ENCODE data around the gene TMEM208.

Gene TMEM208

GRCh38 chr16:67210069-67210937 lies 16.6 kb upstream of the TMEM208 start:
- no peak for DNase-seq

- no peak for DNase-seq
These were observed 15.3 kb upstream of the TMEM208 start for GRCh38 chr16:67211674-67212073.

GRCh38 chr16:67212766-67213165 lies 14.2 kb upstream of the TMEM208 start:
- DNase-seq, result no peak

GRCh38 chr16:67213197-67214019 lies 13.5 kb upstream of the TMEM208 start:
- no peak for DNase-seq

GRCh38 chr16:67215706-67216105 lies 11.2 kb upstream of the TMEM208 start:
- DNase-seq, result no peak

- DNase-seq, result no peak
These were observed 10.1 kb upstream of the TMEM208 start for GRCh38 chr16:67216612-67217490.

- DNase-seq, result no peak
These were observed 2.9 kb upstream of the TMEM208 start for GRCh38 chr16:67223992-67224391.

- DNase-seq, result no peak
These were observed 581 bp upstream of the TMEM208 start for GRCh38 chr16:67226295-67226803.

GRCh38 chr16:67227567-67227921 lies 614 bp downstream of the TMEM208 start:
- DNase-seq, result no peak

GRCh38 chr16:67228034-67228785 lies 1.3 kb downstream of the TMEM208 start:
- DNase-seq, result no peak

GRCh38 chr16:67228905-67229304 lies 2.0 kb downstream of the TMEM208 start:
- no peak for DNase-seq

- DNase-seq, result no peak
These were observed 3.2 kb downstream of the TMEM208 start for GRCh38 chr16:67229906-67230808.

- DNase-seq, result no peak
These were observed 4.1 kb downstream of the TMEM208 start for GRCh38 chr16:67230809-67231660.

- DNase-seq, result no peak
These were observed 6.7 kb downstream of the TMEM208 start for GRCh38 chr16:67233596-67233995.

- DNase-seq, result no peak
These were observed 7.3 kb downstream of the TMEM208 start for GRCh38 chr16:67234180-67234597.

- no peak for DNase-seq
These were observed 9.1 kb downstream of the TMEM208 start for GRCh38 chr16:67235816-67236562.

GRCh38 chr16:67236563-67237395 lies 9.8 kb downstream of the TMEM208 start:
- peak; percentile 88 for DNase-seq
